Right hindlimb (tissue), 1 donor: Measurements from ENCODE around the gene PILRB.

Experiments used
- DNase-seq: peaks from one replicate; pipeline ENCODE4 v3.0.0-alpha.2; 2018

The PILRB gene

GRCh38 chr7:100407285-100408180 lies 49.6 kb downstream of the PILRB start:
- DNase-seq: no peak

- no peak for DNase-seq
These were observed 53.2 kb downstream of the PILRB start for GRCh38 chr7:100411101-100411500.

GRCh38 chr7:100413346-100413745 lies 55.4 kb downstream of the PILRB start:
- DNase-seq: no peak

- no peak for DNase-seq
These were observed 56.0 kb downstream of the PILRB start for GRCh38 chr7:100413889-100414288.

GRCh38 chr7:100415448-100415847 lies 57.5 kb downstream of the PILRB start:
- no peak for DNase-seq
